ENCODE data around the gene PFDN6. TPM values are rescaled to one million over a fixed set of nuclear protein-coding genes. Genes with fewer than 3 reads are reported as not detected.

PFDN6 gene
- total and polyA plus RNA-seq, 9 of the 15 experiments (the other 6 are each of a cell fraction or from before 2014, with no cell fraction given): 6.8 to 475 (median 216) TPM

GRCh38 chr6:33271468-33272274 is 17.7 kb upstream of the PFDN6 start, which contains the start of the genes RPS18 and VPS52 (continued):
- TF ChIP-seq, protein P1, sequence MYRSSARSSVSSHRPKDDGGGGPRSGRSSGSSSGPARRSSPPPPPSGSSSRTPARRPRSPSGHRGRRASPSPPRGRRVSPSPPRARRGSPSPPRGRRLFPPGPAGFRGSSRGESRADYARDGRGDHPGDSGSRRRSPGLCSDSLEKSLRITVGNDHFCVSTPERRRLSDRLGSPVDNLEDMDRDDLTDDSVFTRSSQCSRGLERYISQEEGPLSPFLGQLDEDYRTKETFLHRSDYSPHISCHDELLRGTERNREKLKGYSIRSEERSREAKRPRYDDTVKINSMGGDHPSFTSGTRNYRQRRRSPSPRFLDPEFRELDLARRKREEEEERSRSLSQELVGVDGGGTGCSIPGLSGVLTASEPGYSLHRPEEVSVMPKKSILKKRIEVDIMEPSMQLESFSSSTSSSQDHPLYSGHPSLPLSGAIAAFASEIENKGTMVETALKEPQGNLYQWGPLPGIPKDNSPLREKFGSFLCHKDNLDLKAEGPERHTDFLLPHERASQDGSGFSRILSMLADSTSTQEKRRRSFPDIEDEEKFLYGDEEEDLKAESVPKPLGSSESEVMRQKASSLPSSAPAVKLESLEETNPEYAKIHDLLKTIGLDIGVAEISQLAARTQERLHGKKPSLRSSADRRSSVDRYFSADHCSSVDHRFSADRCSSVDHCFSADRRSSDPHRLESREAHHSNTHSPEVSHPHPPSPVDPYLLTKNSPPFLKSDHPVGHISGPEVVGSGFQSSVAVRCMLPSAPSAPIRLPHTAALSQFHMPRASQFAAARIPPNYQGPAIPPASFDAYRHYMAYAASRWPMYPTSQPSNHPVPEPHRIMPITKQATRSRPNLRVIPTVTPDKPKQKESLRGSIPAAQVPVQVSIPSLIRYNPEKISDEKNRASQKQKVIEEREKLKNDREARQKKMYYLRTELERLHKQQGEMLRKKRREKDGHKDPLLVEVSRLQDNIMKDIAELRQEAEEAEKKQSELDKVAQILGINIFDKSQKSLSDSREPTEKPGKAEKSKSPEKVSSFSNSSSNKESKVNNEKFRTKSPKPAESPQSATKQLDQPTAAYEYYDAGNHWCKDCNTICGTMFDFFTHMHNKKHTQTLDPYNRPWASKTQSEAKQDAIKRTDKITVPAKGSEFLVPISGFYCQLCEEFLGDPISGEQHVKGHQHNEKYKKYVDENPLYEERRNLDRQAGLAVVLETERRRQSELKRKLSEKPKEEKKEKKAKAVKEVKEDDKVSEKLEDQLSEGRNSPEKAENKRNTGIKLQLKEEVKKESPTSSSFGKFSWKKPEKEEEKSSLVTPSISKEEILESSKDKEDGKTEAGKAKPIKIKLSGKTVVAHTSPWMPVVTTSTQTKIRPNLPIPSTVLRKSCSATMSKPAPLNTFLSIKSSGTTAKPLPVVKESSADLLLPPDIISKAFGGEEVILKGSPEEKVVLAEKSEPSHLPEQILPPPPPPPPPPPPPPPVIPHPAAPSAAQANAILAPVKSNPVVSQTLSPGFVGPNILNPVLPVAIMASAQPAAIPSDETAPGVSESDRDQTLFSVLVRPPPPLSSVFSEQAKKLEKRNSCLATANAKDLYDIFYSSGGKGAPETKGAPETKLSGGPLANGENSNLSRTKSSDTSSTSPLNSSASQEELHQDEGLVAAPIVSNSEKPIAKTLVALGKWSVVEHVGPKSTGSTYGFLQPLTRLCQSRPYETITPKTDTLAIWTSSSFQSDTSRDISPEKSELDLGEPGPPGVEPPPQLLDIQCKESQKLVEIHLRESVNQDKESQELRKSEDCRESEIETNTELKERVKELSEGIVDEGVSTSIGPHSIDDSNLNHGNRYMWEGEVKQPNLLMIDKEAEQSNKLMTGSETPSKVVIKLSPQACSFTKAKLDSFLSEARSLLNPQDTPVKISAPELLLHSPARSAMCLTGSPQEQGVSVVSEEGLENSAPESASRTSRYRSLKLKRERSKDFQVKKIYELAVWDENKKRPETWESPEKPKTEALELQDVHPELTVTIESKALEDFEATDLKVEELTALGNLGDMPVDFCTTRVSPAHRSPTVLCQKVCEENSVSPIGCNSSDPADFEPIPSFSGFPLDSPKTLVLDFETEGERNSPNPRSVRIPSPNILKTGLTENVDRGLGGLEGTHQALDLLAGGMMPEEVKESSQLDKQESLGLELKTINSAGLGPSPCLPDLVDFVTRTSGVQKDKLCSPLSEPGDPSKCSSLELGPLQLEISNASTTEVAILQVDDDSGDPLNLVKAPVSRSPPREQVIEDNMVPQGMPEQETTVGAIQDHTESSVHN (IDR thresholded peaks at IDR 0.05; ENCODE audit: borderline replicate concordance in 1 of 2, low read depth in 1 of 2): peak in 1 of 2 experiments; percentile 96; a peak in 2 of 4 replicates
- peak; percentile 59 for TF ChIP-seq GTF2B (IDR thresholded peaks at IDR 0.05; ENCODE audit: extremely low read depth, insufficient read length)
- TF ChIP-seq, protein P2, sequence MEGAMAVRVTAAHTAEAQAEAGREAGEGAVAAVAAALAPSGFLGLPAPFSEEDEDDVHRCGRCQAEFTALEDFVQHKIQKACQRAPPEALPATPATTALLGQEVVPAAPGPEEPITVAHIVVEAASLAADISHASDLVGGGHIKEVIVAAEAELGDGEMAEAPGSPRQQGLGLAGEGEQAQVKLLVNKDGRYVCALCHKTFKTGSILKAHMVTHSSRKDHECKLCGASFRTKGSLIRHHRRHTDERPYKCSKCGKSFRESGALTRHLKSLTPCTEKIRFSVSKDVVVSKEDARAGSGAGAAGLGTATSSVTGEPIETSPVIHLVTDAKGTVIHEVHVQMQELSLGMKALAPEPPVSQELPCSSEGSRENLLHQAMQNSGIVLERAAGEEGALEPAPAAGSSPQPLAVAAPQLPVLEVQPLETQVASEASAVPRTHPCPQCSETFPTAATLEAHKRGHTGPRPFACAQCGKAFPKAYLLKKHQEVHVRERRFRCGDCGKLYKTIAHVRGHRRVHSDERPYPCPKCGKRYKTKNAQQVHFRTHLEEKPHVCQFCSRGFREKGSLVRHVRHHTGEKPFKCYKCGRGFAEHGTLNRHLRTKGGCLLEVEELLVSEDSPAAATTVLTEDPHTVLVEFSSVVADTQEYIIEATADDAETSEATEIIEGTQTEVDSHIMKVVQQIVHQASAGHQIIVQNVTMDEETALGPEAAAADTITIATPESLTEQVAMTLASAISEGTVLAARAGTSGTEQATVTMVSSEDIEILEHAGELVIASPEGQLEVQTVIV (CRISPR knock-in tag; IDR thresholded peaks at IDR 0.05; ENCODE audit: borderline replicate concordance): no peak
- TF ChIP-seq ZNF586 (CRISPR knock-in tag; conservative IDR thresholded peaks at IDR 0.05): 0 out of 2 replicates have a peak, but pooled peaks have one; percentile 28
- TF ChIP-seq ARHGAP35 (IDR thresholded peaks at IDR 0.05; ENCODE audit: partially characterized antibody): no peak
- TF ChIP-seq ZNF124 (CRISPR knock-in tag; IDR thresholded peaks at IDR 0.05): no peak
- TF ChIP-seq PHB2 (IDR thresholded peaks at IDR 0.05; ENCODE audit: low read depth): peak; percentile 17; the same call in 1 of the 2 replicates
- 0 out of 2 replicates have a peak, but pooled peaks have one; percentile 27 for TF ChIP-seq ZNF655 (CRISPR knock-in tag; IDR thresholded peaks at IDR 0.05)
- TF ChIP-seq ZNF449 (CRISPR knock-in tag; IDR thresholded peaks at IDR 0.05): peak; percentile 10; the same call in 1 of the 2 replicates
- TF ChIP-seq JUND (IDR thresholded peaks at IDR 0.05; ENCODE audit: borderline replicate concordance, low read depth, low read length): peak; percentile 84
- peak; percentile 74; the same call in 2 of the 3 replicates for TF ChIP-seq JUND (tag; IDR thresholded peaks at IDR 0.05; ENCODE audit: borderline replicate concordance, low read depth, low read length)

Measured in K562 (cell line).